Measurements from ENCODE around the gene SMURF1.

The SMURF1 gene

DNA sequence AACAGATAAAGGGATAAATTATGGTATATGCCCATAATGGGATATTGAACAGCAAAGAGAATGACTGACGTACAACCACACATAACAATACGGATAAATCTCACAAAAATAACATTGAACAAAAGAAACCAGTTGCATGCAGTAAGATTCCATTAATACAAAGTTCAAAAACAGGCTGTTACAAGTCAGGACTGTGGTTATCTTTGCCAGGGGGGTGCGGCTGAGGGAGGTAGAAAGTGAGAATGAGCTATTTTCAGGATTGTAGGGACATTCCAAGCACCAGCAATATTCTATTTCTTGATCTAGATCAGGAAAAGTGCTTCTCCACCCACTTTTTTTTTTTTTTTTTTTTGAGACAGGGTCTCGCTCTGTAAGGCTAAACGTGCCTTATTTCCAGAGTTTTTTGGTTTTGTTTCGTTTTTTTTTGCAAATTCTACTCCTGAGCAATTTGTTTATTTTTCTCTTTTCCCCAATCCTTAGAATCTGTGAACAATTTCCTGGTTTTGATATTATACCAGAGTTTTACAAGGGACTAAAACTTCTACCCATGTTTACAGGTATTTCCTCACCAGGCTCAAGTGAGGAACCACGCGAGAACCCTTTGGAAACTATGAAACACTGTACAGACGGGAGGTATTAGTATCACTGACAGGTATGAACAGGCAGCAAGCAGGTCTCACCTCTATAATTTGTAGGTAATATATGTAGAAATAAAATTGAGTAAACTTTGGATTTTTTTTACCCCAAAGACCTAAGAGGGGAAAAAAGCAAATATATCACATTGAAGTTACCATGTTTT lies 9.9 kb downstream of the SMURF1 start:
- H3K4me3 Mint-ChIP-seq, result no peak overlapping the region
- peaks cover 37% of the 10 kb centered on the region for H3K4me1 Mint-ChIP-seq

DNA sequence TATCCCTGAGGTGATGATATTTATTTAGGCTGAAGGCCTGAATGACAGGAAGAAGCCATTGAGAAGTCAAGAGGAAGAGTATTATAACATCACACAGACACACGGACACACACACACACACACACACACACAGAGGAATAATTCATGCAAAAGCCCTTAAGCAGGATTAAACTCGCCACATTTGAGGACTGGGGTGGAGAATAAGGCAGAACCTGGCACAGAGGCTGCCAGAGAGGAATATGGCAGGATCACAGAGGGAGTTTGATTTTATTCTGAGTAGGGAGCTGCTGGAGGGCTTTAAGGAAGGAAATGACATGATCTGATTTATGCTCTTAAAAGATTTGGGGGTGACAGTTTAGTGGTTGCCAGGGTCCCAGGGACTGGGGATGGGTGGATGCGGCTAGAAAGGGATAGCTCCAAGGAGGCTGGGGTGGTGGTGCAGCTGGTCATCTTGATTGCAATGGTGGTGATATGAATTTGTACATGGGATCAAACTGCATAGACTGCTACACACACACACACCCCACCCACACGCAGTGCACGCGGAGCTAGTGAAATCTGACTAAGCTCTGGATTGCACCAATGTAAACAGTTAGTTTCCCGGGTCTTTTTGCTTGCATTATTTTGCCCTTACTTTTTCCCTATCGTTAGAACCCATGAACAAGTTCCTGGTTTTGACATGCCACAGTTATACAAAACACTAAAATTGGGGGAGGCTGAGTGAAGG lies 11.2 kb downstream of the SMURF1 start:
- peaks cover 30% of the 10 kb centered on the region for H3K4me1 Mint-ChIP-seq
- H3K4me3 Mint-ChIP-seq, result no peak overlapping the region
- H3K27me3 Mint-ChIP-seq, result no peaks in the 10 kb centered on the region
- H3K27ac Mint-ChIP-seq, result peak overlapping the region; percentile 30
- no peak for ATAC-seq (ENCODE audit: low read depth)
- H3K36me3 Mint-ChIP-seq, result no peaks in the 10 kb centered on the region
- DNase-seq (ENCODE audit: low spot score in 2 of 2), result no peak
- H3K9me3 Mint-ChIP-seq, result no peaks in the 10 kb centered on the region

More for the DNA sequence above, 9.9 kb downstream of the SMURF1 start:
- Mint-ChIP-seq H3K27ac (no peak overlapping the region), H3K27me3 (no peaks in the 10 kb centered on the region), H3K36me3 (no peaks in the 10 kb centered on the region), H3K9me3 (no peaks in the 10 kb centered on the region)
- DNase-seq (ENCODE audit: low spot score in 2 of 2) (no peak), ATAC-seq (ENCODE audit: low read depth) (no peak)

- ATAC-seq (ENCODE audit: low read depth), result no peak
- no peak overlapping the region for H3K4me3 Mint-ChIP-seq
- H3K4me1 Mint-ChIP-seq, result peaks cover 32% of the 10 kb centered on the region
- H3K36me3 Mint-ChIP-seq, result peaks cover 2% of the 10 kb centered on the region
- H3K9me3 Mint-ChIP-seq, result no peaks in the 10 kb centered on the region
- no peak for DNase-seq (ENCODE audit: low spot score in 2 of 2)
- no peaks in the 10 kb centered on the region for H3K27me3 Mint-ChIP-seq
- no peak overlapping the region for H3K27ac Mint-ChIP-seq
Observed at GRCh38 chr7:99131290-99131689, 12.6 kb downstream of the SMURF1 start.

DNA sequence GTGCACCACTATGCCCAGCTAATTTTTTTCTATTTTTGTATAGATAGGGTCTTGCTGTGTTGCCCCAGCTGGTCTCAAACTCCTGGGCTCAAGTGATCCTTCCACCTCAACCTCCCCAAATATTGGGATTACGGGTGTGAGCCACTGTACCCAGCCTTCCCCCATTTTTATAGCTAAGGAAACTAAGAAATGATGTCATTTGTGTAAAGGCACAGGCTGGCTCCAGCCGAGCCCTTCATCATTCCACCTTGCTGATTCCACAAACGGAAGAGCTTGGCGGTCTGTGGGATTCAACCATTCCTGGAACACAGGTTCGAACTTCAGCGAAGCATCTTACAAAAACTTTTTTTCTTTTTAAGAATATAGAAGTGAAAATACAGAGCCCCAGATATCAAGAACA lies 14.4 kb downstream of the SMURF1 start:
- ATAC-seq (ENCODE audit: low read depth), result no peak
- H3K4me3 Mint-ChIP-seq, result no peak overlapping the region
- H3K27me3 Mint-ChIP-seq, result no peaks in the 10 kb centered on the region
- peaks cover 4% of the 10 kb centered on the region for H3K36me3 Mint-ChIP-seq
- no peak for DNase-seq (ENCODE audit: low spot score in 2 of 2)
- H3K4me1 Mint-ChIP-seq, result peaks cover 33% of the 10 kb centered on the region
- no peaks in the 10 kb centered on the region for H3K9me3 Mint-ChIP-seq
- no peak overlapping the region for H3K27ac Mint-ChIP-seq

- no peaks in the 10 kb centered on the region for H3K9me3 Mint-ChIP-seq
- peaks cover 4% of the 10 kb centered on the region for H3K36me3 Mint-ChIP-seq
- H3K4me3 Mint-ChIP-seq, result no peak overlapping the region
- ATAC-seq (ENCODE audit: low read depth) (no peak), DNase-seq (ENCODE audit: low spot score in 2 of 2) (no peak)
- no peaks in the 10 kb centered on the region for H3K27me3 Mint-ChIP-seq
- H3K4me1 Mint-ChIP-seq, result peaks cover 33% of the 10 kb centered on the region
- no peak overlapping the region for H3K27ac Mint-ChIP-seq
Observed at GRCh38 chr7:99129001-99129400, 14.9 kb downstream of the SMURF1 start.

- DNase-seq (ENCODE audit: low spot score in 2 of 2), result no peak
- H3K9me3 Mint-ChIP-seq, result no peaks in the 10 kb centered on the region
- no peak overlapping the region for H3K4me3 Mint-ChIP-seq
- peaks cover 4% of the 10 kb centered on the region for H3K36me3 Mint-ChIP-seq
- H3K4me1 Mint-ChIP-seq, result peaks cover 34% of the 10 kb centered on the region
- no peak overlapping the region for H3K27ac Mint-ChIP-seq
- no peaks in the 10 kb centered on the region for H3K27me3 Mint-ChIP-seq
- no peak for ATAC-seq (ENCODE audit: low read depth)
Observed at GRCh38 chr7:99128076-99128950, 15.6 kb downstream of the SMURF1 start.

DNA sequence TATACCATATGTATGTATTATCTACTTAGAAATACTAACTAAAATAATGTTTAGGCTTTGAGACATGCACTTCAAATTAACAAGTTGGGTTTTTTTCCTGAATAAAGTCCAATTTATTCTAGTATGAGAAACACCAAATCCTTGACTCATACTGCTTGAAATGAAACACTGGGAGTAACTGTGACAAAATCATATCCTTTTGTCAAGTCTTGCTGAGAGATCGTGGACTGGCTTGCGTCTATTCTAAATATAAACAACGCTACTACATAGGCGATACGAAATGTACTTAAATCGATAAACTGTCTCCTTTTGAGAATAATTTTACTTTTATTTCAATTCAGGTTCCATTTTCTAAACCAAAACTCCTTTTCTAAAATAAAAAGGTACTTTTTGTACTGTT lies 16.3 kb downstream of the SMURF1 start:
- Mint-ChIP-seq H3K36me3 (peaks cover 4% of the 10 kb centered on the region), H3K9me3 (no peaks in the 10 kb centered on the region), H3K4me3 (no peak overlapping the region), H3K4me1 (peaks cover 30% of the 10 kb centered on the region), H3K27ac (no peak overlapping the region), H3K27me3 (no peaks in the 10 kb centered on the region)
- DNase-seq (ENCODE audit: low spot score in 2 of 2), result no peak
- no peak for ATAC-seq (ENCODE audit: low read depth)

- no peak for DNase-seq (ENCODE audit: low spot score in 2 of 2)
- no peak for ATAC-seq (ENCODE audit: low read depth)
- Mint-ChIP-seq H3K27ac (no peak overlapping the region), H3K27me3 (no peaks in the 10 kb centered on the region), H3K4me1 (peaks cover 24% of the 10 kb centered on the region), H3K9me3 (no peaks in the 10 kb centered on the region), H3K36me3 (peaks cover 4% of the 10 kb centered on the region), H3K4me3 (no peak overlapping the region)
Observed at GRCh38 chr7:99126921-99127553, 16.9 kb downstream of the SMURF1 start.

GRCh38 chr7:99125505-99125865 lies 18.4 kb downstream of the SMURF1 start:
- no peak overlapping the region for H3K4me3 Mint-ChIP-seq
- H3K4me1 Mint-ChIP-seq, result peaks cover 22% of the 10 kb centered on the region
- no peaks in the 10 kb centered on the region for H3K9me3 Mint-ChIP-seq
- DNase-seq (ENCODE audit: low spot score in 2 of 2), result no peak
- no peaks in the 10 kb centered on the region for H3K27me3 Mint-ChIP-seq
- no peak overlapping the region for H3K27ac Mint-ChIP-seq
- ATAC-seq (ENCODE audit: low read depth), result no peak
- peaks cover 8% of the 10 kb centered on the region for H3K36me3 Mint-ChIP-seq

DNA sequence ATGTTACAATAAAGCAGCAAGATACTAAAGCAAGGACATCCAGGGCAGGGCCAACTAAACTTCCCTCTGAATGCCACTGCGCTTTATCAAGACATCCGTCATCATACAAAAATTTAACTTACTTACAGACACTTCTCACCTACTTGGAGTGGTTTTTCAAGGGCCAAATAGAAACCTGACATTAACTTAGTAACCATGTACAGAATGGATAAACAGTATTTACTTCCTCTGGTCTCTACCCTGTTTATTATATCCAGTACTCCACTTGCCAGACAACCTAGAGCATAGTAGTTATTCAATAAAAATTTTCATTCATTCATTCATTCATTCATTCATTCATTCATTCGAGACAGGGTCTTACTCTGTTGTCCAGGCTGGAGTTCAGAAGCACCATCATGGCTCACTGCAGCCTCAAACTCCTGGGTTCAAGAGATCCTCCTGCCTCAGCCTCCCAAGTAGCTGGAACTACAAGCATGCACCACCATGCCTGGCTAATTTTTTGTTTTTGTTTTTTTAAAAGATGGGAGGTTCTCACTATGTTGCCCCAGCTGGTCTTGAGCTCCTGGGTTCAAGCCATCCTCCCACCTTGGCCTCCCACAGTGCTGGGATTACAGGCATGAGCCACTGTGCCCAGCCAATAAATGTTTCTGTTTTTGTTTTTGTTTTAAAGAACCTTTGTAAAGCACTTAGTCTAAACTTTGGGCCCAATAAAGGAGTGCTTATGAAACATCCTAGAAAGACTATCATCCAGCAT lies 19.0 kb downstream of the SMURF1 start:
- no peaks in the 10 kb centered on the region for H3K27me3 Mint-ChIP-seq

DNA sequence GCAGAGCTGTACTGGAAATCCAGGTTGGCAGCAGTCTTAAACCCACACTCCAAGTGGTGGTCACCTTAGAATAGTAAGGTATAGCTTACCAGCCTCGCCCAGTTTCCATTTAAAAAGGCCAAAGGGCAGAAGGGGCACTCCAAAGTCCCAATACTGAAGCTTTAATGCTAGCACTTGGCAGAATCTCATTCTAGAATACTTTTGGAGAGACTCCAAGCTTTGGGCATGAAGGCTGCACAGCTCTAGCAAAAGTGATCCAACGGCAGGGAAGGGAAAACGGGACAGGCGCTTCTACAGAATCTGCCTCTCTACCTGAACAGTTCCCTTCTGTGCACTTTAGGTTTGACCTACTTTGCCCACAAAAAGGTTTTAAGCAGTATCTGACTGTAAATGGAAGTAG lies 19.7 kb downstream of the SMURF1 start:
- no peaks in the 10 kb centered on the region for H3K9me3 Mint-ChIP-seq
- H3K27me3 Mint-ChIP-seq, result no peaks in the 10 kb centered on the region
- H3K27ac Mint-ChIP-seq, result no peak overlapping the region
- ATAC-seq (ENCODE audit: low read depth) (no peak), DNase-seq (ENCODE audit: low spot score in 2 of 2) (no peak)
- no peak overlapping the region for H3K4me3 Mint-ChIP-seq
- peaks cover 15% of the 10 kb centered on the region for H3K36me3 Mint-ChIP-seq
- peaks cover 29% of the 10 kb centered on the region for H3K4me1 Mint-ChIP-seq

More for the DNA sequence above, 19.0 kb downstream of the SMURF1 start:
- peaks cover 26% of the 10 kb centered on the region for H3K4me1 Mint-ChIP-seq
- no peak for ATAC-seq (ENCODE audit: low read depth)
- DNase-seq (ENCODE audit: low spot score in 2 of 2), result no peak
- H3K4me3 Mint-ChIP-seq, result no peak overlapping the region
- no peaks in the 10 kb centered on the region for H3K9me3 Mint-ChIP-seq
- peaks cover 13% of the 10 kb centered on the region for H3K36me3 Mint-ChIP-seq
- no peak overlapping the region for H3K27ac Mint-ChIP-seq

- Mint-ChIP-seq H3K9me3 (no peaks in the 10 kb centered on the region), H3K27ac (no peak overlapping the region), H3K4me1 (peaks cover 35% of the 10 kb centered on the region), H3K4me3 (no peak overlapping the region), H3K36me3 (peaks cover 18% of the 10 kb centered on the region), H3K27me3 (no peaks in the 10 kb centered on the region)
- ATAC-seq (ENCODE audit: low read depth) (no peak), DNase-seq (ENCODE audit: low spot score in 2 of 2) (no peak)
Observed at GRCh38 chr7:99123571-99124033, 20.3 kb downstream of the SMURF1 start.

- H3K27ac Mint-ChIP-seq, result no peak overlapping the region
- ATAC-seq (ENCODE audit: low read depth) (no peak), DNase-seq (ENCODE audit: low spot score in 2 of 2) (no peak)
- peaks cover 43% of the 10 kb centered on the region for H3K4me1 Mint-ChIP-seq
- H3K9me3 Mint-ChIP-seq, result peaks cover 2% of the 10 kb centered on the region
- no peaks in the 10 kb centered on the region for H3K27me3 Mint-ChIP-seq
- H3K4me3 Mint-ChIP-seq, result no peak overlapping the region
- H3K36me3 Mint-ChIP-seq, result peaks cover 24% of the 10 kb centered on the region
Observed at GRCh38 chr7:99122762-99123161, 21.1 kb downstream of the SMURF1 start.

Data from memory B cell (primary cell).